Measurements from ENCODE around the gene CEBPB. TPM values are rescaled to one million over a fixed set of nuclear protein-coding genes. Genes with fewer than 3 reads are reported as not detected.
"Not testable (repeated sequence)": the region's sequence is repeated elsewhere in the genome, so short reads cannot be mapped to it uniquely, and the experiment has no call there.

The CEBPB gene
- total RNA-seq, 6 experiments from 2014 or later: 130 to 182 (median 152) TPM

DNA sequence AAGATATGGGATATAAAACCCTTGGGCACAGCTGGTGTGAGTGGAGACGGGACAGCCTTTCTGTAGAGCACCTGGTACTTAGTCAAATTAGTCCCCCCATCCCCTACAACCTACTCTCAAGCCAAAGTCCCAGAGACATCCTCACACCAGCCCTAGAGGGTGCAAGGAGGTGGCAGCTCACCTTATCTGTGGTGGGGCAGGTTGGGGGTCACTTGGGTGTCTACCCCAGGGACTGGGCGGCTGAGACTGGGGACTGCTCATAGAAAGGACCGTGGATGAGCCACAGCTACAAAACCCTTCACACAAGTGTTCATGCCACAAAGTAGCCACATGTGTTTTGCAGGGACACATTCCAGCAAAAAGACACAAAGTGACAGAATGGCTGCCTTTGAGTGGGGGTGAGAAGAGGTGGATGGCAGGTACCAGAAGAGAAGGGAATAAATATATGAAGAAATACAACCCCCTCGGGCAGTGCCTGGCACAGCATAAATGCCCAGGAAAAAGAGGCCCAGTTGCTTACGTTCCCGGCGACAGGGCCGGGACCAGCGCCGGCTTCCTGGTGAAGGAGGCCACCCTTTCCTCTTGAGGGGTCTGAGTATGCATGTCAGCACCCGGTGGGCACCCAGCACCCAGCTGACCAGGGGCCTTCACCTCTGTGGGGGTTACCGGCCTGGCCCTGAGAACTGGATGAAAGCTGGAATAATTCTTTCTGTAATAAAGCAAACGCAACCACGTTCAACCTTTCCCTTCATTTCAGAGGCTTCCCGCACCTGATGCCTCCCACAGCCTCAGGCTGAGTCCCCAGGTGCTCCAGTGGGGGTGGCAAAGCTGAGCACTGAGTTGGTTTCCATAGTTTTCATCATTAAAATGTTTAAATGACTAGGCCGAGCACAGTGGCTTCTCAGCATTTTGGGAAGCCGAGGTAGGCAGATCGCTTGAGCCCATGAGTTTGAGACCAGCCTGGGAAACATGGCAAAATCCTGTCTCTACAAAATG, 14.4 kb upstream of the CEBPB start:
- H3K4me1 ChIP-seq: peaks cover 0 to 7% (median 3%) of the 10 kb centered on the region in 4 donors
- 91% methylated on average over 14 of the region's 18 CpGs for WGBS (ENCODE audit: insufficient coverage, low coverage, low lambda C conversion rate, missing lambda C conversion rate)
- no peak for ATAC-seq
- no peak for DNase-seq
- no peaks in the 10 kb centered on the region for H3K27me3 ChIP-seq
- H3K27ac ChIP-seq: no peak overlapping the region
- no peak overlapping the region for H3K4me3 ChIP-seq
- H3K36me3 ChIP-seq: no peaks in the 10 kb centered on the region
- no peak for TF ChIP-seq POLR2A (IDR thresholded peaks at IDR 0.05)
- TF ChIP-seq, protein P1, sequence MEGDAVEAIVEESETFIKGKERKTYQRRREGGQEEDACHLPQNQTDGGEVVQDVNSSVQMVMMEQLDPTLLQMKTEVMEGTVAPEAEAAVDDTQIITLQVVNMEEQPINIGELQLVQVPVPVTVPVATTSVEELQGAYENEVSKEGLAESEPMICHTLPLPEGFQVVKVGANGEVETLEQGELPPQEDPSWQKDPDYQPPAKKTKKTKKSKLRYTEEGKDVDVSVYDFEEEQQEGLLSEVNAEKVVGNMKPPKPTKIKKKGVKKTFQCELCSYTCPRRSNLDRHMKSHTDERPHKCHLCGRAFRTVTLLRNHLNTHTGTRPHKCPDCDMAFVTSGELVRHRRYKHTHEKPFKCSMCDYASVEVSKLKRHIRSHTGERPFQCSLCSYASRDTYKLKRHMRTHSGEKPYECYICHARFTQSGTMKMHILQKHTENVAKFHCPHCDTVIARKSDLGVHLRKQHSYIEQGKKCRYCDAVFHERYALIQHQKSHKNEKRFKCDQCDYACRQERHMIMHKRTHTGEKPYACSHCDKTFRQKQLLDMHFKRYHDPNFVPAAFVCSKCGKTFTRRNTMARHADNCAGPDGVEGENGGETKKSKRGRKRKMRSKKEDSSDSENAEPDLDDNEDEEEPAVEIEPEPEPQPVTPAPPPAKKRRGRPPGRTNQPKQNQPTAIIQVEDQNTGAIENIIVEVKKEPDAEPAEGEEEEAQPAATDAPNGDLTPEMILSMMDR (IDR thresholded peaks at IDR 0.05): no peak
- intact Hi-C loops (cut with DNase I): loop anchor here in 1 of 2 donors (10.0 kb wide), 1 partner anchor 201 kb away; no protein-coding TSS in a partner anchor
- H3K9me3 ChIP-seq: no peaks in the 10 kb centered on the region

DNA sequence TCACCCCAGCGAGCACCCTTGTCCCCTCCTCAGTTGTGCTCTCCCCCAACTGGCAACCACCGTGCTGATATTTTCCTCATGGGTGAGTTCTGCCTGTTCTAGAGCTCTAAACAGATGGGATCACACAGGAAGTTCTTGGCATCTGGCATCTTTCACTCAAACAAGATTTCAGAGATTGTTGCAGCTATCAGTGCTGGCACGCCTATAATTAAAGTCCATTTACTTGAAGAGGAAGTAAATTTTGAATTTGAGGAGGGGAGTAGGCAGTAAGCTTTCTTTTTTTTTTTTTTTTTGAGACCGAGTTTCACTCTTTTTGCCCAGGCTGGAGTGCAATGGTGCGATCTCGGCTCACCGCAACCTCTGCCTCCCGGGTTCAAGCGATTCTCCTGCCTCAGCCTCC, 12.0 kb upstream of the CEBPB start:
- H3K4me3 ChIP-seq, ATAC-seq, H3K27me3 ChIP-seq, H3K27ac ChIP-seq, DNase-seq, H3K9me3 ChIP-seq, H3K36me3 ChIP-seq, H3K4me1 ChIP-seq: not testable (repeated sequence)
- 82% methylated on average over 7 of the region's 9 CpGs for WGBS (ENCODE audit: insufficient coverage, low coverage, low lambda C conversion rate, missing lambda C conversion rate)
- intact Hi-C loops (cut with DNase I): loop anchor here in 1 of 2 donors (10.0 kb wide), 1 partner anchor 204 kb away; no protein-coding TSS in a partner anchor

DNA sequence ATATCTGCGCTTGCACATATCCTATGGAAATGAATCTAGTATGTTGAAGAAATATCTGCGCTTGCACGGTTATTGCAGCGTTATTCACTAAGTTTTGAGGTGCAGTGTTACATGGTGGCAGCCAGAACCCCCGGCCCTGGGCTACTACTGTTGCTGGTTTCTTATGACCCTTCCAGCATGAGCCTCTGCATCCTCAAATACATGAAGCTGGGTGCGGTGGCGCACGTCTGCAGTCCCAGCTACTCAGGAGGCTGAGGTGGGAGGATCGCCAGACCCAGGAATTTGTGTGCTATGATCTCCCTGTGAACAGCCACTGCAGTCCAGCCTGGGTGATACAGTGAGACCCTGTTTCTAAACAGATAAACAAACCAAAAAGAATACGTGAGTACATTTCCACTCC, 9.3 kb upstream of the CEBPB start:
- DNase-seq: no peak
- 83% methylated on average over 6 of the region's 10 CpGs for WGBS (ENCODE audit: insufficient coverage, low coverage, low lambda C conversion rate, missing lambda C conversion rate)
- Histone ChIP-seq H3K4me1 (peaks cover 0 to 3% (median 0%) of the 10 kb centered on the region in 4 donors), H3K27me3 (no peaks in the 10 kb centered on the region), H3K27ac (no peak overlapping the region), H3K36me3 (no peaks in the 10 kb centered on the region), H3K4me3 (no peak overlapping the region), H3K9me3 (no peaks in the 10 kb centered on the region)
- intact Hi-C loops (cut with DNase I): loop anchor here in 1 of 2 donors (10.0 kb wide), 1 partner anchor 403 kb away; no protein-coding TSS in a partner anchor
- TF ChIP-seq, protein P1 (IDR thresholded peaks at IDR 0.05): no peak
- no peak for TF ChIP-seq POLR2A (IDR thresholded peaks at IDR 0.05)
- ATAC-seq: no peak

DNA sequence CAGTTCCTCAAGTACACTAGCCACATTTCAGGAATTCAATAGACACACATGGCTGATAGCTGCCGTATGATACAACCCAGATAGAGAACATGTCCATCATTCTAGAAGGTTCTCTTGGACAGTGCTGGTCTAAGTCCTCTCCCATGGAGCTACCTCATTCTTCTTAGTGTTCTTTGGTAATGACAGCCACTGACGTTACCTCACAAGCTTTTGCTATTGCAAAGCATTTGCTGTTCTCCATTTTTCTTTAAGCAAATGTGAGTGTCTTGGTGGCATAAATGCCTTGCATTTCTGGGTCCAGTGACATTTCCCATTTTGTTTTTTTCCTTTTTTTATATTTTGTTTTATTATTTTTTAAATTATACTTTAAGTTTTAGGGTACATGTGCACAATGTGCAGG, 8.3 kb upstream of the CEBPB start:
- intact Hi-C loops (cut with DNase I): loop anchor here in 1 of 2 donors (10.0 kb wide), 1 partner anchor 402 kb away; no protein-coding TSS in a partner anchor
- Histone ChIP-seq H3K36me3 (no peaks in the 10 kb centered on the region), H3K27ac (no peak overlapping the region), H3K4me1 (peaks cover 0 to 13% (median 4%) of the 10 kb centered on the region in 4 donors), H3K4me3 (no peak overlapping the region), H3K9me3 (no peaks in the 10 kb centered on the region), H3K27me3 (no peaks in the 10 kb centered on the region)
- ATAC-seq (no peak), DNase-seq (no peak)
- WGBS (ENCODE audit: insufficient coverage, low coverage, low lambda C conversion rate, missing lambda C conversion rate): 63% methylated on average over 2 of the region's 2 CpGs
- TF ChIP-seq, protein P1 (IDR thresholded peaks at IDR 0.05): no peak
- no peak for TF ChIP-seq POLR2A (IDR thresholded peaks at IDR 0.05)

DNA sequence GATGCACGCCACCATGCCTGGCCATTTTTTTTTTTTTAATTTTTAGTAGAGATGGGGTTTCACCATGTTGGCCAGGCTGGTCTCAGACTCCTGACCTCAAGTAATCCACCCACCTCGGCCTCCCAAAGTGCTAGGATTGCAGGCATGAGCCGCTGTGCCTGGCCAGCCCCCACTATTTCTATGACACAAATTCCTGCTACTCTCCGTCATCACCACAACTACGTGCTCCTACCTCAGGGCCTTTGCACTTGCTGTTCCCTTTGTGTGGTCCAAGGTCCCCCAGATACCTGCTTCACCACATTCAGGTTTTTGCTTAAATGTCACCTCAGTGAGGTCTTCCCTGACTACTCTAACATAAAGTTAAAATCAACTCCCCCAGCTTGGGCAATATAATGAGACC, 5.2 kb upstream of the CEBPB start:
- intact Hi-C loops (cut with DNase I): loop anchor here (5.0 to 10.0 kb wide), 3 partner anchors 217 to 399 kb away; no protein-coding TSS in a partner anchor
- DNase-seq (no peak), ATAC-seq (no peak)
- WGBS (ENCODE audit: insufficient coverage, low coverage, low lambda C conversion rate, missing lambda C conversion rate): 87% methylated on average over 5 of the region's 5 CpGs
- Histone ChIP-seq H3K4me3 (no peak overlapping the region), H3K27ac (no peak overlapping the region), H3K36me3 (no peaks in the 10 kb centered on the region), H3K9me3 (no peaks in the 10 kb centered on the region), H3K4me1 (peaks cover 0 to 34% (median 14%) of the 10 kb centered on the region in 4 donors), H3K27me3 (no peaks in the 10 kb centered on the region)
- no peak for TF ChIP-seq POLR2A (IDR thresholded peaks at IDR 0.05)
- TF ChIP-seq, protein P1 (IDR thresholded peaks at IDR 0.05): no peak
